Raji (cell line): Measurements from ENCODE around the gene SCP2.

Source experiments
- POLR2A ChIP-seq: IDR thresholded peaks from 2 replicates; pipeline ENCODE4 v1.6.1; 2011; ENCODE audit warnings: low read depth, low read length, control low read depth; ENCODE audit not compliant: insufficient read depth

The SCP2 gene

DNA sequence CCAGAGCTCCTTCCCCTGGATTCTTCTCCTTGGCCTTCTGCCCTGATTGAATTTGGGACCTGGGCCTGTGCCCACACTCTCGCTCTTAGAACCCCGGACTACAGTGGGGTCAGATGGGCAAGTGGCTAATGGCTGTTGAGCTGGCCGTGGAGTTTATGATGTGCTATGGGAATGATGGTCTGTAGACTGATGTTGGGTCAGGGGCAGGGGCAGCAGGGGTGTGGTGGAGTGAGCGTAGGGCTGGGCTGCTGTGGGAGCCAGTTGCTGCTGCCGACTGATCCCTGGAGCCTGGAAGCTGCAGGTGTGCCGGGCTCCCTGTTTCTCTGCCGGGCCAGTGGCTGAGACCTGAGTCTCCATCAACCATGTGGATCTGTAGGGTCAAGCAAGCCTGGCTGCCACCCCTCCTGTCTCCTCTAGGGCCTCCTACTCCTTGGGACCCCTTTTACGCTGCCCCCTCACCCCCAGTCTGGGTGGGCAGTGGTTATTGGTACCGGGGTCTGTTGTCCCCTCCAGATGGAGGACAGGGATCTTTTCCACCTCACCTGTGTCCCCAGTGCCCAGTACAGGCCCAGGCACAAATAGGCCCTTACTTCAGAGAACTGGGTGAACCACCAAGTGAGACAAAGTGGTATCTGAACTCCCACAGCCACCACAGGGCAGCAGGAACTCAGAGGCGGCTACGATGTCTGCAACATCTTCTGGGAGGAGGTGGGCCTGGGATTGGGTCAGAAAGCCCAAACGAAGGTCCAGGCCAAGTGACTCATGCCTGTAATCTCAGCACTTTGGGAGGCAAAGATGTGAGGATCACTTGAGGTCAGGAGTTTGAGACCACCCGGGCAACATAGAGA, 140.0 kb downstream of the SCP2 start:
- TF ChIP-seq POLR2A: no peak

DNA sequence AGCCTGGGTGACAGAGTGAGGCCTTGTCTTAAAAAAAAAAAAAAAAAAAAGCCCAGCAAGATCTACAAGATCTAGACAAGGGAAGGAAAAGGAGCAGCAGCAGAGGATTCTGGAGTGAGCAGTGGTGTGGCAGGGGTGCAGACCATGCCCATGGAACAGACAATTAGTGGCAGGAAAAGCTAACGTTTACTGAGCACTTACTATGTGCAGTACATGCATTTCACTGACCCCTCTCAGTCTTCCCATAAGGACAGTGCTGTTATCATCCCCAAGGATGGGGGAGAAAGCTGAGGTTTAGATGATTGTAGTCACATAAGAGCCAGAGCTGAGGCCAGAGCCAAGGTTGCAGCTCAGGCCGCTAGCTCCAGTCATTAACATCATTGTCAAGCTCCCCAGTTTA, 140.8 kb downstream of the SCP2 start:
- no peak for TF ChIP-seq POLR2A

DNA sequence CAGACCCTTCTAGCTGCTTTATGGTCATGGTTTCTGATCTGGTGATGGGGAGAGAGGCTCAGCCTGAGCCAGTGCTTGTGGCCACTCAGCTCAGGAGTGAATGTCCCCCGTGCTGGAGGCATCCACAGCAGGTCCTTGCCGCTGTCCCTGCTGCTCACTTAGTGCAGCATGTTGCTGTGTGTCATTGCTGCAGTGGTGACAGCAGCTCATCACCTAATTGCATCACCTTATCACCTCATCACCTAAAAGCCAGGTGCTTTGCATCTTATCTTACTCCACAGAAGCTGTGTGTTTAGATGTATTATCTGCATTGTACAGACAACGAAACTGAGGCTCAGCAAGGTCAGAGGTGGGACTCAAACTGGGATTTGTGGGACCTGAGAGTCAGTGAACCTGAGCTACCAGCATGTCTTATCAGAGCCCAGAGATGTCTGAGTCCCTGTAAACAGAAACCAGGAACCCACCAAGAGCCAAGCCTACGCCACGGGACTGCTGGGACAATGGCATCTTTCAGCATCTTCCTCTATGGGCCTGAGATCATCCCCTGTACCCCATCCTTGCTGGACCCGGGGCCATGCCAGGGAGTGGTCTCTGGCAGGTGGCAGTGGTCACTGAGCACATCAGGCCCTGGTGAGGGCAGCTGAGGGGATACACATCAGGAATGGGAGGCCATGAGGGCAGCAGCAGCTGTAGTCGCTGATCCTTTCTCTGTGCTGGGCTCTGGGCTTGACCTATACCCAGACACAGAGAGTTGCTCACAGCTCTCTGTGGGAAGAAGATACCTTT, 141.4 kb downstream of the SCP2 start:
- no peak for TF ChIP-seq POLR2A

DNA sequence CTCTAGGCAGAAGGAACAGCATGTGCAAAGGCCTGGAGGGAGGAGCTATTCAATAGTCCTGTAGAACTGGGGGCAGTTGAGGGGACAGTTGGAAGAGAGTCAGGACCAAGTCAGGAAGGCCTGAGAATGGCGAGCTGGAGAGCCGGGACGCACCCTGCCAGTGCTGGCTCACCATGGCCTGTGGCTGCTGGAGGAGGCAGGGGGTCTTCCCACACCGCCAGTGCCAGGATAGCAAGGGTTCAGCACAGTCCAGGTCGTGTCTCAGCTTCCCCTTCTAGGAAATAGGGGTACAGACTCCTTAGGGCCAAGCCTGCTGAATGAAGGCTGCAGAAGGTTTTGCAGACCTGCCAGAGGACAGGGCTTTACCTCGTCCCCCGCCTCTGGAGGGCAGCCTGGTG, 142.2 kb downstream of the SCP2 start:
- no peak for TF ChIP-seq POLR2A

DNA sequence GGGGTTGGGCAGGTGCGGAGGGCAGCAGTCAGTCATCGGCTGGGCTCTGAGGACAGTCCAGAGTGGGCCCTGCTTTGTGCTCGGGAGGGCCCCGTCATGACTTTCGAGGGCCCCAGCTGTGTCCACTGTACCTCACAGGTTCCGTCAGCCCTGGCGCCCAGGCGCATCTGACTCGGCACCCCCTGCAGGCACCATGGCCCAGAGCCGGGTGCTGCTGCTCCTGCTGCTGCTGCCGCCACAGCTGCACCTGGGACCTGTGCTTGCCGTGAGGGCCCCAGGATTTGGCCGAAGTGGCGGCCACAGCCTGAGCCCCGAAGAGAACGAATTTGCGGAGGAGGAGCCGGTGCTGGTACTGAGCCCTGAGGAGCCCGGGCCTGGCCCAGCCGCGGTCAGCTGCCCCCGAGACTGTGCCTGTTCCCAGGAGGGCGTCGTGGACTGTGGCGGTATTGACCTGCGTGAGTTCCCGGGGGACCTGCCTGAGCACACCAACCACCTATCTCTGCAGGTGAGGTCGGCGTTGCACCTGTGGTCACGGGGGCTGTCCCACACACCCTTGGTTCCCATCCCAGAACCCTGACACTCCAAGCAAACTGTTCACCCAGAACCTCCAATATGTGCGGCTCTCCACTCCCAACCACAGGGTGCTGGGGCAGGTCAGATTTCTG, 142.7 kb downstream of the SCP2 start:
- no peak for TF ChIP-seq POLR2A

DNA sequence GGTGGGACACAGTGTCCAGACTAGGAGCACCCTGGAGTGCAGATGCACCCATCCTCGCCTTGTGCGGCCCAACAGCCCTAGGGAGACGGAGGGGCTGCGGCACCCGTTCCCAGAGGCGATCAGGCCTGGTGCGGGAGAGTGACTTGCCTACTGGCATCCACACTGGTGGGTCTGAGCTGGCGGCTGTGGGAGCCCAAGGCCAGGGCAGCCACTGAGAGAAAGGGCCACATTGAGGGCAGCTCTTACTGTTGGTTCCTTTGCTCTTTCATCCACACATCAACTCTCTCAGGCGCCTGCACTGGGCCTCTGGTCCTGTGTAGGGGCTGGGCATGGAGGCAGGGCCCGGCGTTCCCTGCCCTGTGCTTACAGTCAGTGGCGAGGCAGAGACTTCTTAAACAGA, 143.5 kb downstream of the SCP2 start:
- TF ChIP-seq POLR2A: no peak

DNA sequence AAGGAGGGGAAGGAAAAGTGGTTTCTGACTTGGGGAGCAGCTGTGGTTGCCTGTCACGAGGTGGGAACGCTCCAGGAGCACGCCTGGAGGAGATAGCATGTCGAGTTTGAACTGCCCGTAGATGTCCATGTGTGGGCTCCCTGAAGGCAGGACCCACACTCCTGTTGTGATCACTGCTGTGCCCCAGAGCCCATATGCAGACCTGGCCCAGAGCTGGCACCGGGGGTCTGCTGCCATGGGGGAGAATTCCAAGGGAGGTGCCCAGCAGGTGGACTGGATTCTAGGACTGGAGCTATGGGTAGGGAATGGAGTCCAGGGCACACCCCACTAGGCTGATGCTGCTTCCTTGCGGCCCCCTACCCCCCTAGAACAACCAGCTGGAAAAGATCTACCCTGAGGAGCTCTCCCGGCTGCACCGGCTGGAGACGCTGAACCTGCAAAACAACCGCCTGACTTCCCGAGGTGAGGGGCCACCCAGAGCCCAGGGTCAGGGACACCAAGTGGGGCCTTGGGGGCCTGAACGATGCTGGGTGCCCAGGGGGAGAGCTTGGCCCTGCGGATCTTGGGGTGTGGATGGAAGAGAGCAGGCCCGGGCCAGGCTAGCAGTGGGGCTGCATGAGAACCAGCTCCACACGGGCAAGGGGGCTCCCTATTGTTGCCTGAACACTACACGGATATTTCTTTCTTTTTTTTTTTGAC, 144.2 kb downstream of the SCP2 start:
- TF ChIP-seq POLR2A: no peak

DNA sequence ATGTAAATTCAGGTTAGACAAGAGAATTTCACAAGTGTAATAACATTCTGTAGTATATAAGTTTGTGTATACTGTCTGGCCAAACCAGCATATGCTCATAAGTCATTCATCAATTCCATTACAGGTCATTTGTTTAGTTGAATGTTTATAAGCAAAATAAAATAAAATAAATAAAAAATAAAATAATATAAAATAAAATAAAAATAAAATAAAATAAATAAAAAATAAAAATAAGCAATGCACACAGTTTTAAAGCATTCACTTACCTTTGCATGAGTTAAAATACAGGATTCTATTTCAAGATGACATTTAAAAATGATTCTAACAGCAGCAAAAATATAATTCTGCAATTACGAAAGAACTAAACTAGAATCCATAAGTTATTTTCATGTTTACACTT, 144.8 kb downstream of the SCP2 start:
- TF ChIP-seq POLR2A: no peak

DNA sequence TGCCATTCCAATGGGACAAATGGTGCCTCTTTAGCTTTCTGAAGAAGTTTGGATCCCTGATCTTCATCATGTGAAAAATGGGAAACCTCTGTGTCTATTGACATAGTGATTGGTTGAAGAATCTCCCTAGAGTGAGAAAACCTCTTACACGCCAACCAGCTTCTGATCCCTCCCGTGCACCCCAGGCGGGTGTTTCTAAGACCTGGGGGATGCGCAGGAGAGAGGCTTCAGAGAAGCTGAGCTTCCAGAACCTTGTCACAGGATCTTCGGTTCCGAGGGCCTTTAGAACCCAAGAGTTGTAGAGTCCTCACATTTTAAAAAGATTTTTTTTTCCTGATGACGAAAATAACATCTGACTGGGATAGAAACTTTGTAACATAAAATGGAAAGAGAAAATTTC, 146.2 kb downstream of the SCP2 start:
- TF ChIP-seq POLR2A: no peak

DNA sequence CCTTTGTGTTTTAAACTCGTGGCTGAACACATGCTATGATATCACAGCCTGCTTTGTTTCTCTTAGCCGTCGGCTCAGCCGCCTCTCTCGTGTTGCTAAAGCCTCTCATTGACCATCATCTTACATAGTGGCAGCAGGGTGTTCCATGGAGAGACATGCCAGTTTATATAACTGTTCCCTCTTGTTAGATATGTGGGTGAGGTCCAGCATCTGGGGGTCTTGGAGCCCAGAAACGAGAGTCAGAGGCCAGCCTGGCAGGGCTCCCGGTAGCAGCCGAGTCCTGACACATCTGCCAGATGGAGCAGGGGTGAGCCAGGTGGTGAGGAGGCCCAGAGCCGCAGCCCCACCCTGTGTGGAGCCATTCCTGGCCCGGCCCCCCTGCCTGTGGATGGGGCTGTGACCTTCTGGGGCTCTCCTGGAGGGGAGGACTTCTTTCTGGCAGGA, 146.8 kb downstream of the SCP2 start:
- no peak for TF ChIP-seq POLR2A

DNA sequence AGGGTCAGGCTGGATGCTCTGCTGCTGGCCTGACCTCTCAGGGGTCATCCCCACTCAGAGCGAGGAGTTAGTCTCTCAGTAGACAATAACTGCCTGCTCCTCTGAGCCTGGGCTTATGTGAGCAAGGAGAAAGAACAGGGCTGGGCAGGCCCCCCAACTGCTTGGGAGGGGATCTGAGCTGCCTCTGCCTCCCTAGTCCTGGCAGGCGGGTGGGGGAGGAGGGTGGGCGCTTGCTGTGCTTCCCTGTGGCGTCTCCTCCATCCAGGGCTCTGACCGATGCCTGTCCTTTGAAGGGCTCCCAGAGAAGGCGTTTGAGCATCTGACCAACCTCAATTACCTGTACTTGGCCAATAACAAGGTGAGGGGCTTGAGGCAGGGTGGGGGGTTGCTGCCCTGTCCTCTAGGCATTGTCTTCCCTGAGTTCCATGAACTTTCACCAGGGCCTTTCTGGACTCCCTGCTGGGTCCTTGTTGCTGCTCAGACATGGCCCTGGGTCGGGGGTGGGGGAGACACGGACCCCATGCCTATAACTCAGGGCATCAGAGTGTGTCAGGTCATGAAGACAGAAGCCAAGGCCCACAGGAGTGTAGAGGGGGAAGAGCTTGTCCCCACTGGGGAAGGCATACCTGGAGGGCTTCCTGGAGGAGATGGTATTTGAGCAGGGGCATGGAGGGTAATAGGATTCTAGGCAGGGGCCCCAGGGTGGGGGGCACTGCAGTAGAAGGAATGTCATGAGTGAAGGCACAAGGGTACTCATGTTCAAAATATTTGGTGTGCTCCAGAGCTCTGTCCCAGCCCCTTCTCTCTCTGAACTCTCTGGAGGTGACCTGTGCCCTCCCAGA, 147.5 kb downstream of the SCP2 start:
- no peak for TF ChIP-seq POLR2A

DNA sequence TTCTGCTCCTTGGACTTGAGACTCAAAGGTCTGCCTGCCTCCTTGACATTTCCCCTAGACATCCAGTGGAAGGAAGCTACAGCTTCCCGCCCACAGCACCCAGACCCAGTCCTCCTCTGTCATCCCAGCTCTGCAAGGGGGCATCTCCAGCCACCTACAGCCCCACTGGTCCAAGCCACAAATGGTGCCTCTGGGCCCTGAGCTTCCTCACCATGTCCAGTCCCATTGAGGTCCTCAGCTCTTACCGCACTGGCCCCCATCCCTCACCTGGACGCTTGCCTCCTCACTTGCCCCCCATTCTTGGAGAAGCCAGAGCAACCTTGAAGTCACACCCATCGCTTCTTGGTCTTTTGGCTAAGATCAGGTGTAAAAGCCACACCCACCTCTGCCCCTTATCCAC, 148.1 kb downstream of the SCP2 start:
- TF ChIP-seq POLR2A: no peak

DNA sequence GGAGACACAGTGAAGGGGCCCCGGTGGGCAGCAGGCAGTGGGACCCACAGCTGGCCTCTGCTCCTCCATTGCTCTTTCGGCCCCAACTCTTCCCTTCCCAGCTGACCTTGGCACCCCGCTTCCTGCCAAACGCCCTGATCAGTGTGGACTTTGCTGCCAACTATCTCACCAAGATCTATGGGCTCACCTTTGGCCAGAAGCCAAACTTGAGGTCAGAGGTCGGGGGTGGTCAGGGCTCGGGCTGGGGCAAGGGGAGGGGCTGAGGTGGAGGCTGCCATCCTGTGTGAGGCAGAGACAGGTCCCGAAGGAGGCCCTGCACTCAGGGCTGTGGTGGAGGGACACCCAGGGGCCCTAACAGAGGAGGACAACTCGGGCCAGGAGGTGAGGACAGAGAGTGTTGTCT, 148.7 kb downstream of the SCP2 start:
- TF ChIP-seq POLR2A: no peak

DNA sequence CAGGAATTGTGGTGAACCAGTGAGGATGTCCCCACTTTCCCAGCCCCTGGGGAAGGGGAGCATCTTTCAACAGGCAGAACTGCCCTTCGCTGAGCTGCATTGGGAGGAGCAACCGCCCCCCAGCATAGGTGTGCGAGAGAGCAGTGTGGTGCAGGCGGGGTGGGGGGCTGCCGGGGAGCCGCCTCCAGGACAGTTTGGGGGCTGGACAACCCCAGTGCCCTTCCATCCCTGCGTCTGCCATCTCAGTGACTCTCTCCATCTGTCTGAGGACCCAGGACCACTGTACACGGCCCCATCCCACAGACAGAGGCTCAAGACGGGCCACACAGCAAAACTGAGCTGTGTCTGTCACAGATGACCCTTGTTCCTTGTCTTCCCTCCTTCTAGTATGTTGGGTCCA, 149.1 kb downstream of the SCP2 start:
- TF ChIP-seq POLR2A: no peak
